Ascending aorta (tissue), 2 donors: ENCODE results near the gene PBRM1. TPM values are rescaled to one million over a fixed set of nuclear protein-coding genes. Genes with fewer than 3 reads are reported as not detected.

Source experiments
- DNase-seq, 2 donors: peaks; one replicate each; pipeline ENCODE4 v3.0.0-alpha.2; 2019; ENCODE audit warnings: low spot score in 2 of 2
- H3K27ac ChIP-seq, 2 donors: fragments of 200-600 bp; sonication (generic); one replicate each; pipeline ENCODE4 v1.5.1; 2016 to 2017; ENCODE audit warnings: mild to moderate bottlenecking in 1 of 2
- H3K27me3 ChIP-seq: fragments of 200-600 bp; sonication (generic); one replicate; pipeline ENCODE4 v1.5.1; 2017
- H3K36me3 ChIP-seq, 2 donors: fragments of 200-600 bp; sonication (generic); one replicate each; pipeline ENCODE4 v1.5.1; 2016
- H3K4me1 ChIP-seq, 2 donors: fragments of 200-600 bp; sonication (generic); one replicate each; pipeline ENCODE4 v1.5.1; 2016 to 2017; ENCODE audit warnings: mild to moderate bottlenecking in 1 of 2
- H3K4me3 ChIP-seq, 2 donors: fragments of 200-600 bp; sonication (generic); one replicate each; pipeline ENCODE4 v1.5.1; 2016 to 2017; ENCODE audit warnings: mild to moderate bottlenecking in 1 of 2
- H3K9me3 ChIP-seq, 2 donors: fragments of 200-600 bp; sonication (generic); one replicate each; pipeline ENCODE4 v1.5.1; 2016
- intact Hi-C: fragments of 100-400 bp; cut with DNase I; formaldehyde crosslinking; loops from one replicate; pipeline ENCODE4 v1.15.1; 2023
- total RNA-seq: library from RNA; depleted of rRNA; stranded (reverse); fragments of >200 nt; gene quantifications from one replicate; pipeline ENCODE4 v1.1.0, GENCODE V29; 2016
- TF ChIP-seq, protein P1 (sequence below), 3 experiments: fragments of 200-600 bp in 2 of 3; fragments of 450-650 bp in 1 of 3; sonication (generic) in 2 of 3; IDR thresholded peaks; one replicate each; pipeline ENCODE4 v1.5.1; 2016 to 2019; ENCODE audit warnings: antibody characterized with exemption in 3 of 3, mild to moderate bottlenecking in 1 of 3, moderate library complexity in 1 of 3

Gene PBRM1
- total RNA-seq, 1 donor from 2014 or later, result 36.7 TPM

DNA sequence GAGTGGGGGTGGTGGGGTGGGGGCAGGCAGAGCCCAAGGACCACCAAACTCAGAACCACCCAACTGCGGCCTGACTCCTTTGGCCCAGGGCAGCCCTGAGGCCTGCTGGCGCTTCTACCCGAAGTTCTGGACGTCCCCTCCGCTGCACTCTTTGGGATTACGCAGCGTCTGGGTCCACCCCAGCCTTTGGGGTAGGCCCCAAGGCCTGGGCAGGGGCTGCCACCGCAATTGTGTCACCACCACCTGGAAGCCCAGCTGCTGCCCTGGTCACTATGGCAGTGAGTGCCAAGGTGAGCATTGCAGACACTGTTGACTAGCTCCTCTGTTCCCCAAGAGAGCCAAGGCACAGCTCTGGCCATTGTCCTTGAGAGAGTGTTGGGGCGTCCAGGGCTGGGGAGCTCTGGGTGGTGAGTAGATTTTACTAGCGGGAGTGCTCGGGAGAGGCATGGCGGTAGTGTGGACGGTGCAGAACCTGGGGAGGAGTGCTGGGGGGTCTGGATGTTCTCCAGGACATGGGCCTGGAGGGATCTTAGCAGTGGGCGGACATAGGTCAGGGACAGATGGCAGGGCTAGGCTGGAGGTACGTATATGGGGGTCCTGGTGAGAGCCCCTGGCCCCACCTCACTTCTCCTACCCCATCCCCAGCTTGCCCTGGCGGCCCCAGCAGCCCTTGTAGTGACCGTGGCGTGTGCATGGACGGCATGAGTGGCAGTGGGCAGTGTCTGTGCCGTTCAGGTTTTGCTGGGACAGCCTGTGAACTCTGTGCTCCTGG is 164.8 kb downstream of the PBRM1 start:
- no peaks in the 10 kb centered on the region for H3K9me3 ChIP-seq
- H3K27ac ChIP-seq, result no peak overlapping the region
- intact Hi-C loops, result no loop called here
- no peaks in the 10 kb centered on the region for H3K27me3 ChIP-seq
- DNase-seq, result no peak
- no peak overlapping the region for H3K4me3 ChIP-seq
- TF ChIP-seq, protein P1, sequence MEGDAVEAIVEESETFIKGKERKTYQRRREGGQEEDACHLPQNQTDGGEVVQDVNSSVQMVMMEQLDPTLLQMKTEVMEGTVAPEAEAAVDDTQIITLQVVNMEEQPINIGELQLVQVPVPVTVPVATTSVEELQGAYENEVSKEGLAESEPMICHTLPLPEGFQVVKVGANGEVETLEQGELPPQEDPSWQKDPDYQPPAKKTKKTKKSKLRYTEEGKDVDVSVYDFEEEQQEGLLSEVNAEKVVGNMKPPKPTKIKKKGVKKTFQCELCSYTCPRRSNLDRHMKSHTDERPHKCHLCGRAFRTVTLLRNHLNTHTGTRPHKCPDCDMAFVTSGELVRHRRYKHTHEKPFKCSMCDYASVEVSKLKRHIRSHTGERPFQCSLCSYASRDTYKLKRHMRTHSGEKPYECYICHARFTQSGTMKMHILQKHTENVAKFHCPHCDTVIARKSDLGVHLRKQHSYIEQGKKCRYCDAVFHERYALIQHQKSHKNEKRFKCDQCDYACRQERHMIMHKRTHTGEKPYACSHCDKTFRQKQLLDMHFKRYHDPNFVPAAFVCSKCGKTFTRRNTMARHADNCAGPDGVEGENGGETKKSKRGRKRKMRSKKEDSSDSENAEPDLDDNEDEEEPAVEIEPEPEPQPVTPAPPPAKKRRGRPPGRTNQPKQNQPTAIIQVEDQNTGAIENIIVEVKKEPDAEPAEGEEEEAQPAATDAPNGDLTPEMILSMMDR (IDR thresholded peaks at IDR 0.05), result no peak
- peaks cover 0 to 11% of the 10 kb centered on the region in 2 donors for H3K4me1 ChIP-seq
- H3K36me3 ChIP-seq, result peaks cover 0 to 5% of the 10 kb centered on the region in 2 donors

DNA sequence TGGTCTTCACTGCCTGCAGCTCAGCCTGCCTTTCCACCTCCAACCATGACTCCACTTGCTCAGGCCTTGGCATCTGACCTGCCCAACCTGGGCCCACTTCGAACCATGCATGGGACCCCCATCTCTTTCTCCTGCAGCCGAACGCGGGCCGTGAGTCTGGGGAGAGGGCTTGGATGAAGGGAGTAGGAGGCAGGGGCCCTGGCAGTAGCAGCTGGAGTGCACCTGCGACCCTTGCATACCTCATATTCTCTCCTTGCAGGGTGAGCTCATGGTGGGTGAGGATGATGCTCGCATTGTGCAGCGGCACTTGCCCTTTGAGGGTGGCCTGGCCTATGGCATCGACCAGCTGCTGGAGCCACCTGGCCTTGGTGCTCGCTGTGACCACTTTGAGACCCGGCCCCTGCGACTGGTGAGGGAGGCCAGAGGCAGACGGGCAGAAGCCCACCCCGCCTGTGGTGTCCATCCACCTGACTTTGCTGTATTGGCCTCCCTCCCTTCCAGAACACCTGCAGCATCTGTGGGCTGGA is 165.5 kb downstream of the PBRM1 start:
- intact Hi-C loops, result no loop called here
- TF ChIP-seq, protein P1 (IDR thresholded peaks at IDR 0.05), result no peak
- H3K36me3 ChIP-seq, result peaks cover 0 to 5% of the 10 kb centered on the region in 2 donors
- no peaks in the 10 kb centered on the region for H3K27me3 ChIP-seq
- H3K27ac ChIP-seq, result no peak overlapping the region
- H3K9me3 ChIP-seq, result no peaks in the 10 kb centered on the region
- no peak overlapping the region for H3K4me3 ChIP-seq
- DNase-seq, result no peak
- peaks cover 0 to 4% of the 10 kb centered on the region in 2 donors for H3K4me1 ChIP-seq

DNA sequence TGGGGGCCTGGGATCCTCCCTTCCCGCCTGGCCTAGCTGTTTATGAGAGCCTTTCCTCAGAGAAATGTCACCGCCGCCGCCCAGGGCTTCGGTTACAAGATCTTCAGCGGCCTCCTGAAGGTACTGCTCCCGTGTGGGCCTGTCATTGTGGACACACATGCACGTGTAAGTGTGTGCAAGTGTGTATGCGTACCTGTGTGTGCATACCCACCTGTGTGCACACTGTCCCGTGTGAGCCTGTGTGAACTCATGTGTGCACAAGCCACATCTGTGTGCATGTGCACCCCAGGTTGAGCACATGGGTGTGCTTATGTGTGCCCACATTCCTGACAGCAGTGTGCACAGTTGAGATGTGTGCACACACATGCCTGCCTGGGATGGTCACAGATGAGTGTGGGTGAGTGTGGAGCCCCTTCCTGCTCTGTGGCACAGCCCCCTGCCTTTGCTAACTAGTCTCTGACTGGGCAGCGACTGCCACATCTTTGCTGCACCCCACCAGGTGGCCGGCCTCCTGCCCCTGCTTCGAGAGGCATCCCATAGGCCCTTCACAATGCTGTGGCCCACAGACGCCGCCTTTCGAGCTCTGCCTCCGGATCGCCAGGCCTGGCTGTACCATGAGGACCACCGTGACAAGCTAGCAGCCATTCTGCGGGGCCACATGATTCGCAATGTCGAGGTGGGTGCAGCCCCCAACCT is 166.1 kb downstream of the PBRM1 start:
- H3K4me3 ChIP-seq, result no peak overlapping the region
- intact Hi-C loops, result no loop called here
- no peaks in the 10 kb centered on the region for H3K4me1 ChIP-seq
- DNase-seq, result no peak
- TF ChIP-seq, protein P1 (IDR thresholded peaks at IDR 0.05), result no peak
- no peaks in the 10 kb centered on the region for H3K27me3 ChIP-seq
- H3K27ac ChIP-seq, result no peak overlapping the region
- H3K9me3 ChIP-seq, result no peaks in the 10 kb centered on the region
- peaks cover 0 to 5% of the 10 kb centered on the region in 2 donors for H3K36me3 ChIP-seq

DNA sequence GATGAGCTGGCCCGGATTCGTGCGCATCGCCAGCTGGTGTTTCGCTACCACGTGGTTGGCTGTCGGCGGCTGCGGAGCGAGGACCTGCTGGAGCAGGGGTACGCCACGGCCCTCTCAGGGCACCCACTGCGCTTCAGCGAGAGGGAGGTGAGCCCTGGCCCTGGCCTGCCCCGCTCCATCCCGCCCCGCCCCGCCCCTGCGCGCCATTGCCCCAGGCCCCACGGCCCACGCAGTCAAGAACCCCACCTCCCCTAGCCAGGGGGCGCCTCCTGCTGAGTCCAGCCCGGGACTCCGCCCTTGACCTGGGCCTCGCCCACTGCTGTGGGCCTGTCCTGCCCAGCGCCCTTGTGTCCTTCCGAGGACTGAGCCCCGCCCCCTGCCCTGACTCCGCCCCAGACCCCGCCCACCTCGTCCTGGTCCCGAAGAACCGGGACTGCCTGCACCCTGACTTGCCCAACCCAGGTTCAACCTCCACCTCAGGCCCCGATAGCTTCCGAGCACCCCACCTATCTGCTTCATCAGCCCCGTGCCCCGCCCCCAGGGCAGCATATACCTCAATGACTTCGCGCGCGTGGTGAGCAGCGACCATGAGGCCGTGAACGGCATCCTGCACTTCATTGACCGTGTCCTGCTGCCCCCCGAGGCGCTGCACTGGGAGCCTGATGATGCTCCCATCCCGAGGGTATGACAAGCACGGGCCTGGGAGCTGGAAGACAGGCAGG is 166.8 kb downstream of the PBRM1 start:
- DNase-seq, result no peak
- Histone ChIP-seq H3K9me3 (no peaks in the 10 kb centered on the region), H3K27ac (no peak overlapping the region), H3K27me3 (no peaks in the 10 kb centered on the region), H3K4me1 (no peaks in the 10 kb centered on the region), H3K4me3 (peak overlapping the region; percentile 2 to 29), H3K36me3 (no peaks in the 10 kb centered on the region)
- intact Hi-C loops, result no loop called here
- TF ChIP-seq, protein P1 (IDR thresholded peaks at IDR 0.05), result no peak

DNA sequence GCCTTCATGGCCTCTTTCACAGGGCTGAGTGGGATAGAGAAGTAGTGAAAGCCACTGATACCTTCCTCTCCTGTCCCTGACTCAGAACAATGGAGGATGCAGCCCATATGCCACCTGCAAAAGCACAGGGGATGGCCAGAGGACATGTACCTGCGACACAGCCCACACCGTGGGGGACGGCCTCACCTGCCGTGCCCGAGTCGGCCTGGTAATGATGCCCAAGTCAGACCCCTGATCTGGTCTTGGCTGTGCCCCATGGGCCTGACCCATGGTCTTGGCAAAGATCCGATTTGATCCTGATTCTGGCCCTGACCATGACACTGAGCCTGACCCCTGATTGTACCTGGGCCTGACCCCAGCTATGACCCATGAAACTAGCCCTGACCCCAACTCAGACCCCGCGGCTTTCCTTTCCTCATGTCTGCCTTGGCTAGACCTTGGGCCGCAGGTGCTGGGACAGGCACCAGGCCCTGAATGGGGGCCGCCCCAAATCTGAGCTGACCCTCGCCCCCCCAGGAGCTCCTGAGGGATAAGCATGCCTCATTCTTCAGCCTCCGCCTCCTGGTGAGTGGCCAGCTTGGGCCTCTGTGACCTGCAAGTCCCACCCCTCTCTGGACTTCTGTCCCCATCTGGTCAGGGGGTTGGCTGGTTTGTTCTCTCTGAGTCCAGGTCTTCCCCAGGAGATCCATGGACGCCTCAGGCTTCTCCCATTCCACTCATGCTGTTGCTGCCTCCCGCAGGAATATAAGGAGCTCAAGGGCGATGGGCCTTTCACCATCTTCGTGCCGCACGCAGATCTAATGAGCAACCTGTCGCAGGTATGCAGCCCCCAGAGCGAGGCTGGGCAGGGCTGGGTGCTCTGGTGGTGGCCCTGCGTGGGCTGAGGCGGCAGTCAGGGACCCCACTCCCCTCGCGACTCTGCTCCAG is 167.7 kb downstream of the PBRM1 start:
- Histone ChIP-seq H3K36me3 (no peaks in the 10 kb centered on the region), H3K27ac (no peak overlapping the region), H3K4me1 (no peaks in the 10 kb centered on the region), H3K4me3 (peak overlapping the region in 1 of 2 donors; percentile 2), H3K27me3 (no peaks in the 10 kb centered on the region), H3K9me3 (no peaks in the 10 kb centered on the region)
- DNase-seq, result no peak
- TF ChIP-seq, protein P1 (IDR thresholded peaks at IDR 0.05), result no peak
- intact Hi-C loops, result no loop called here
